ENCODE measurements around the gene UCMA. TPM values are rescaled to one million over a fixed set of nuclear protein-coding genes. Genes with fewer than 3 reads are reported as not detected.

Gene UCMA
- total RNA-seq, 1 donor from 2014 or later, result not detected

DNA sequence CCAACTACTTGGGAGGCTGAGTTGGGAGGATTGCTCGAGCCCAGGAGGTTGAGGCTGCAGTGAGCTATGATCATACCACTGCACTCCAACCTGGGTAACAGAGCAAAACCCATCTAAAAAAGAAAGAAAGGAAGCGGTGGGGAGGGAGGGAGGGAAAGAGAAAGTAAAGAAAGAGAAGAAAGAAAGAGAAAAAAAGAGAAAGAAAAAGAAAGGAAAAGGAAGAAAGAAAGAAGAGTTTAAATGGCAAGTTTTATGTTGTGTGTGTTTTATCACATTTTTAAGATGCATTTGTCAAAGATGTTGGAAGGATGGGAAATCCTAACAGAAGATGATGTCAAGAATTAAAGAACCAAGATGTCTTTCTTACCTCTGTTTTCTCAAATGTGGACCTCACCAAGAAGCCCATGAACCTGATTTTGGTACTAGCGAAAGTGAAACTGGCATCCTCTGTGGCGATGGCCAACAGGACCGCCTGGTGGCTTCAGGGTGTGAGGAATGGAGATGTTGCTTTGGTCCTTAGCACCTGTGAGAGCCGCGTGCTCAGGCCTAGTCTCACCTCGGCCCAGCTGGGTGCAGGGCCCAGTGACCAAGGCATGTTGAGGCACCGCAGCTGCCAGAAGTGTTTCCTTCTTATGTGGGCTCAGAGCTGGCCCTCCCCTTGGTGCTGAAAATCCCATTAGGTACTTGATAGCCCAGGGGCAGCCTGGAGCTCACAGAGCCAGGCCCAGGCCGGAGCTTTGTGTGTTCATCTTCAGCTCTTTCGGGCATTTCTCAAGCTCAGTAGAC lies 9.8 kb downstream of the UCMA start:
- H3K9me3 Mint-ChIP-seq (ENCODE audit: unreplicated experiment), result no peaks in the 10 kb centered on the region
- peaks cover 4% of the 10 kb centered on the region for H3K27me3 Mint-ChIP-seq (ENCODE audit: unreplicated experiment)
- H3K4me3 Mint-ChIP-seq (ENCODE audit: unreplicated experiment), result no peak overlapping the region
- TF ChIP-seq CTCF (IDR thresholded peaks at IDR 0.05; ENCODE audit: unreplicated experiment), result no peak
- no peak overlapping the region for H3K27ac Mint-ChIP-seq (ENCODE audit: unreplicated experiment)
- H3K4me1 Mint-ChIP-seq (ENCODE audit: unreplicated experiment), result no peaks in the 10 kb centered on the region
- DNase-seq (ENCODE audit: low spot score), result no peak
- no peaks in the 10 kb centered on the region for H3K36me3 Mint-ChIP-seq (ENCODE audit: low read depth, unreplicated experiment)

- Mint-ChIP-seq H3K27ac (ENCODE audit: unreplicated experiment) (no peak overlapping the region), H3K4me1 (ENCODE audit: unreplicated experiment) (no peaks in the 10 kb centered on the region), H3K27me3 (ENCODE audit: unreplicated experiment) (peaks cover 4% of the 10 kb centered on the region), H3K36me3 (ENCODE audit: low read depth, unreplicated experiment) (no peaks in the 10 kb centered on the region), H3K4me3 (ENCODE audit: unreplicated experiment) (no peak overlapping the region), H3K9me3 (ENCODE audit: unreplicated experiment) (no peaks in the 10 kb centered on the region)
- TF ChIP-seq CTCF (IDR thresholded peaks at IDR 0.05; ENCODE audit: unreplicated experiment), result no peak
- DNase-seq (ENCODE audit: low spot score), result no peak
Observed at GRCh38 chr10:13223241-13223640, 10.9 kb downstream of the UCMA start.

DNA sequence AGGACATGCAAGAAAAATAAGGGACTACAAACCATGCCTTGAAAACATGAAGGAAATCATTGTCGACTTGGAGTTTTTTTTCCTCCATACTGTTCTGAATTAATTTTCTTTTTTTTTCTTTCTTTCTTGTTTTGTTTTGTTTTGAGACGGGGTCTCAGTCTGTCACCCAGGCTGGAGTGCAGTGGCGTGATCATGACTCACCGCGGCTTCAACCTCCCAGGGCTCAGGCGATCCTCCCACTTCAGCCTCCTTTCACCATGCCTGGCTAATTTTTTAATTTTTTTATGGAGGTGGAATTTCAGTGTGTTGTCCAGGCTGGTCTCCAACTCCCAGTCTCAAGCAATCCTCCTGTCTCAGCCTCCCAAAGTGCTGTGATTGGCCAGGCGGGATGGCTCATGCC lies 11.6 kb downstream of the UCMA start:
- Mint-ChIP-seq H3K4me1 (ENCODE audit: unreplicated experiment) (no peaks in the 10 kb centered on the region), H3K4me3 (ENCODE audit: unreplicated experiment) (no peak overlapping the region), H3K9me3 (ENCODE audit: unreplicated experiment) (no peaks in the 10 kb centered on the region), H3K27ac (ENCODE audit: unreplicated experiment) (no peak overlapping the region), H3K36me3 (ENCODE audit: low read depth, unreplicated experiment) (no peaks in the 10 kb centered on the region), H3K27me3 (ENCODE audit: unreplicated experiment) (peaks cover 4% of the 10 kb centered on the region)
- TF ChIP-seq CTCF (IDR thresholded peaks at IDR 0.05; ENCODE audit: unreplicated experiment), result no peak
- DNase-seq (ENCODE audit: low spot score), result no peak

DNA sequence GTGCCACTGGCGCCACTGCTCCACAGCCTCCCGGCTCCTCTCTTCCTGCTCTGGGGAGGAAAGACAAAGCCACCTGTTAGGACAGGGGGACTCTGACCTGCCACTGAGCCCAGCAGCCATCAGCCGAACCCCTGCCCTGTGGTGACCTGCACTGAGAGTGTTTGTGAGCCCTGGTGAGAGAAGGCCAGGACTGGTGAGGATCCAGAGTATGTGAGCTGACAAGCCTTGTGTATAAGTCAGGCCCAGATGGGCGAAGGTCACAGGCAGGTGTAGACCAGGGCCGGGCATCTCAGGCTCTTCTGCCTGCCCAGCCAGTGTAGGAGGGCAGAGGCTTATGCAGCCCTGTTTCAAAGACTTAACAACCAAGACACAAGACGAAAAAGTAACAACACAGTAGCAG lies 12.0 kb downstream of the UCMA start:
- Mint-ChIP-seq H3K9me3 (ENCODE audit: unreplicated experiment) (no peaks in the 10 kb centered on the region), H3K4me1 (ENCODE audit: unreplicated experiment) (no peaks in the 10 kb centered on the region), H3K4me3 (ENCODE audit: unreplicated experiment) (no peak overlapping the region), H3K36me3 (ENCODE audit: low read depth, unreplicated experiment) (no peaks in the 10 kb centered on the region), H3K27ac (ENCODE audit: unreplicated experiment) (no peak overlapping the region), H3K27me3 (ENCODE audit: unreplicated experiment) (peaks cover 4% of the 10 kb centered on the region)
- DNase-seq (ENCODE audit: low spot score), result no peak
- TF ChIP-seq CTCF (IDR thresholded peaks at IDR 0.05; ENCODE audit: unreplicated experiment), result no peak

- TF ChIP-seq CTCF (IDR thresholded peaks at IDR 0.05; ENCODE audit: unreplicated experiment), result no peak
- no peak for DNase-seq (ENCODE audit: low spot score)
- H3K4me3 Mint-ChIP-seq (ENCODE audit: unreplicated experiment), result no peak overlapping the region
Observed at GRCh38 chr10:13221572-13221971, 12.6 kb downstream of the UCMA start.

More at GRCh38 chr10:13221572-13221971, 12.6 kb downstream of the UCMA start:
- no peaks in the 10 kb centered on the region for H3K36me3 Mint-ChIP-seq (ENCODE audit: low read depth, unreplicated experiment)
- no peaks in the 10 kb centered on the region for H3K9me3 Mint-ChIP-seq (ENCODE audit: unreplicated experiment)
- H3K4me1 Mint-ChIP-seq (ENCODE audit: unreplicated experiment), result no peaks in the 10 kb centered on the region
- H3K27ac Mint-ChIP-seq (ENCODE audit: unreplicated experiment), result no peak overlapping the region
- peaks cover 4% of the 10 kb centered on the region for H3K27me3 Mint-ChIP-seq (ENCODE audit: unreplicated experiment)
